GM18511 (cell line): Measurements from ENCODE around the gene CYP2W1.
"Not testable (repeated sequence)": the region's sequence is repeated elsewhere in the genome, so short reads cannot be mapped to it uniquely, and the experiment has no call there.

Source experiments
- ATAC-seq: cut with Tn5 transposase; IDR thresholded peaks from one replicate; pipeline ENCODE4 v1.9.1; 2021; ENCODE audit warnings: mild to moderate bottlenecking, moderate library complexity; ENCODE audit not compliant: unreplicated experiment

CYP2W1 gene

DNA sequence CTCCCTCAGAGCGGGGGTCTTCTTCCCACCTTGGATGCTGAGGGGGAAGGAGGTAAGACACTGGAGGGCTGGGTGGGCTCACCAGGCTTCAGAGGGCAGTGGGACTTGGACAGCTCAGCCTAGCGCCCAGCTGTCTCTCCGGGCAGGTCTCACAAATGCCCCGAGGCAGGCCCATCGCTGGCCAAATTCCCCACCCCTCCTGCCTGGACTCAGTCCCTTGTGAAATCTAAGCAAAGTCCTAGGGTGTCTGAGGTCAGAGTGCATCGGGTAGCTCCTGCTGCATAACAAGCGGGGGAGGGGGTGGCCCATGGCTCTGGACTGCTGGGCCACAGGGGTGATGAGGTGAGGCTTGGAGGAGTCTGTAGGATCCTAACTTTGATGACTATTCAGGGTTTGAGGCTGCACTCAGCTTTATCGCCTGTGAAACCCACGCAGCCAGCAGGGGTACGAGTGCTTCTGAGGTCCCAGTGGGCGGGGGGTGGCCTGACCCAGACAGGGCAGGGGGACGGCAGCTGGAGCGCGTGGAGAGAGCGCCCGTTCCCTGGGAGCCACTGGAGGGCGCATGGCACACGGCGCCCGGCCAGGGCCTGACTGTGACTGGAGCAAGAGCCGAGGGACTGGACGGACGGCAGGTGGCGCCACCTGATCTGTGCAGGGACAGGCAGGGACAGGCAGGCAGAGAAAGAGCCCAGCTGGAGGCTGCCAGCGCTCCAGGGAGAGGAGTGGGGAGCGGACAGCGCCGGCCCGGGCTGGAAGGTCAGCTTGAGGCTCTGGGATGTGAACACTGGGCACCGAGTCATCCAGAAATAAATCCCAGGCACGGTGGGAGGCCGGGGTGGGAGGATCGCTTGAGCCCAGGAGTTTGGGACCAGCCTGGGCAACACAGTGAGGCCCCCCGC lies 10.0 kb downstream of the CYP2W1 start:
- peak; percentile 87 for ATAC-seq

DNA sequence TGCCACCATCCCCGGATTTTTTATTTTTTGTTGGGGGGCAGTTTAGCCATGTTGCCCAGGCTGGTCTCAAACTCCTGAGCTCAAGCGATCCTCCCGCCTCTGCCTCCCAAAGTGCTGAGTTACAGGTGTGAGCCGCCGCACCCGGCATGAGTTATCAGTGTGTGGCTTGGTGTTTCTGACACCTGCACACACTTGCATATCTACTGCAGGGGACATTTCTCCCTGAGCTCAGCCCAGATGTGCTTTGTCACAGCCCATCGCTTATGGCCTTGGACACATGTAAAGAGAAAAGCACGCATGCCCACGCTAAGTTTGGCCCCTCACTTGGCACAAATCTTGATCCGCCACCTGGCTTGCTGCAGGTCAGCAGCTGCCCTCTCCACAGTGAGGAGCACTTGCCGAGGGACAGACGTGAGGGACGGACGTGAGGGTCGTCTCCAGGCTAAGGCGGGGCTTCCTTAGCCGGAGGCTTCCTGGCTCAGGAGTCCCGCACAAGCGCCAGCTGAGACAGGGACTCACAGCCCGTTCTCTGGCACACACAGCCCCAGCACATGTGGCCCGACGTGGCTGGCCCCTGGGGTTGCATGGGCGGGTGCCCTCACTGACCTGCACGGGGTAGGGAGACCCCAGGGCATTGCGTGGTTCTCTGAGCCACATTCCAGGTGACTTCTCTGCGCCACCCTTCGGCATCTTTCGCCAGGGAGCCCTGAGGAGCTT lies 11.8 kb downstream of the CYP2W1 start:
- ATAC-seq = no peak

DNA sequence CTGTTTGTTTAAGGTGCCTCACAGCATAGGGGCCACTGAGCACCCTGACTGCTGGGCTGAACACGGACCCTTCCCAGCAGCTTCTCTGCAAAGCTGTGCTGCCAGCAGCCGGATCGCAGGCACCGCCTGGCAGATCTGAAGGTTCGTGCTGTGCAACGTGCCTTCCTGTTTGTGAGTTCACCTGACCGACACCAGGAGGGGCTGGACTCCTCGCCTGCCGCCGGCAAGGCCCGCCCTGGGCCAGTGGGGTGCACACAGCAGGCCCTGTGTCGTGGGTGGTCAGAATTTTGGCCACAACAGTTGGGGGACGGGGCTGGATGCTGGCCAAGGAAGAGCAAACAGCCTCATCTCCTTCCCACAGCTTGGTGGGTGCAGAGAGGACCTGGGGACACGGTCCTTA lies 12.6 kb downstream of the CYP2W1 start:
- ATAC-seq = no peak

DNA sequence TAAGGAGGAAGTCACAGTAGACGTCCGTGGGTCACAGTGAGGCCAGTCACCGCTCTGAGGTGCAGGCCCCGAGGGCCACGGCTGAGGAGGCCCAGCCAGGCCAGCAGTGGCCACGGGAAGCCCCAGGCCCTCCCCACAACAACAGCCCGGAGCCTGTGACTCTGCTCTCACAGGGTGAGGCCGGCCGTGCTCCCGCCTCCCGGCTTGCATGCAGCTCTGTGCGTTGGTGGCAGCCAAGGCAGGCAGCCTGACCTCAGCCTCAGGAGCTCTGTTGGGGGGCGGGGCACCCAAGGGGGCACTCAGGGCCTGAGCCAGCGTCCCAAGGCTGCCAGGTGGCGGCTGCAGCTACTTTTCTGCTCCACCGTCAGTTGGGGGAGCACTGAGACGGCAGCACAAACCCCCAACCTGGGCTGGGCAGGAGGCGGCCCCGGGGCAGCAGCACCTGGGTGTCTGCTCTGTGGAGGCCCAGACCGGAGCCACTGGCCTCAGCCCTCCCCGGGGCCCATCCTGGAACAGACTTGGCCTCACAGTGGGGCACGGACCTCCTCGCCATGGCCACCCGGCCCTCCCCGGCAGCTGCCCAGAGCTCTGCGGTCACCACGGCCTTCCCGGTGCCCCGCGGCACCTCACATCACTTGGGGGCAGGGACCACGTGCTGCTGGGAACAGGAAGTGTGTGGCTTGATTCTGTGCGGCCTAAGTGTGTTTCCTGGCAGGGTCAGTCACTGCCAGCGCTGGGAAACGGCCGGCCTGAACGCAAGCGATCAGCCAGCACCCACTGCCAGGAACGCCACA lies 13.3 kb downstream of the CYP2W1 start:
- no peak for ATAC-seq

DNA sequence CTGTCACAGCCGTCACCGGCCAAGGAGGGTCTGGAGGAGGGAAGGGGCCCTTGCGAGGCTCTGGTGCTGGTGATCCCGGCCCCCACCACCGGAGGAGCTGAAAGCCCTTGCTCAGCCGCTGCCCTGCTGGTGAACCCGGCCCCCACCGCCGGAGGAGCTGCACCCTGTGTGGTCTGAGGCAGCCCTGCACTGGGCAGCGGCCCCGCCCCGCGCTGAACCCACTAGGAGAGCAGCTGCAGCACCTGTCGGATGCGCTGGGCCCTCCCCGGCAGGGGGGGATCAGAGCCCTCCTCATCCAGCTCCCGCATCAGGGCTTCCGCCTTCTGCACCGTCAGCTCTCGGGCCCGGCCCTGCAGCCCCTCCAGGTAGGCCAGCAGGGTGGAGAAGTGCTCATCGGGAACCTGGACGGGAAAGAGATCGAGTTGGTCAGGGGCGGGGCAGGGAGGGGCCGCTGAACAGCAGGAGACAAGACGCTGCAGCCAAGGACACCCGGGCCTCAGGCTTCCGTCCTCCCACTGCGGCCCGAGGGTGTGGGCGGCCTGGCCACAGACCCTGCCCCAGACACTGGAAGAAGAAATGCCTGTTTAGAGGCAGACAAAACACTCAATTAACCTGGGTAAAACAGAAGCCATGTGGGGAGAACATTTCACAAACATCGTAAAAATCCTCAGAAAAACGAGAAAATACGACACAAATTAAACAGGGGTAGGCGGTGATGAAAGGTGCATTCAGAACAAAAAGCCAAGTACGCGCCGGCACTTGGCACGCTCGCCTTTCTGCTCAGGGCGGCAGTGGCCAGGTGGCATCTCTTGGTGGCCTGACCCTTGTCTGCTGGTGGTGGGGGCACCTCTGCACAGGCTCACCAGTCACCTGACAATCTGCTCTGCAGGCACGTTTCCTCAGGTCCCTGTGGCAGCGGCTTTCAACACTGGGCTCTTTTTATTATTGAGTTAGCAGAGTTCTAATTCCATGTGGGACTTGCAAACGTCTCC lies 14.7 kb downstream of the CYP2W1 start:
- ATAC-seq = no peak

DNA sequence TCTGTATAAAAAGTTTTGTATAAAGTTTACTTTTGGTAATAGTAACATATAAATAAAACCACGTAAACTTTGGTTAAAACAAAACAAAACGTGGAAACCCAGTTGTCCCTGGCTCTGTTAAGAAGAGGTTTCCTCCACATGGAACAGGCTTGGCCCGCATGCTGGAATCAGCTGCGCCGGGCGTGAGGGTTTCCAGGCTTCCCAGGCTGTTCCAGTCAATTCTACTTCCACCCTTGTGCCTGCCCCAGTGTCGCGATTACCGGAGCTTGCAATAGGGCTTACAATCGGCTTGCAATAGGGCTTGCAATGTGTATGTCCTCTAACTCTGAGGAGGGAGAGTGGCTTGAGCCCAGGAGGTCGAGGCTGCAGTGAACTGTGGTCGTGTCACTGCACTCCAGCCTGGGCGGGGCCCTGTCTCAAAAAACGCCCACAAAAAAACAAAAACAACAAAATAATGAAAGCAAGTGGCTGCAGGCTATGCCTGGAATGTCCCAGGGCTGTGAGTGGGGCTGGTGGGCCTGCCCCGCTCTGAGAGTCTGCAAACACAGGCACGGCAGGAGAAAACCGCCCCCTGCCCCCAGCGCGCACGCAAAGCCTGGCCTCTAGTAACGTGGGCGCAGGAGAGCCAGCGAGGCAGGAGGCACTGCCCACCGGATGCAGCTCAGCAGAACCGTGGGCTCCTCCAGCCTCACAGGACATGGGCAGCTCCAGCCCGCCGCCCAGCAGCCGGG lies 16.3 kb downstream of the CYP2W1 start:
- no peak for ATAC-seq

DNA sequence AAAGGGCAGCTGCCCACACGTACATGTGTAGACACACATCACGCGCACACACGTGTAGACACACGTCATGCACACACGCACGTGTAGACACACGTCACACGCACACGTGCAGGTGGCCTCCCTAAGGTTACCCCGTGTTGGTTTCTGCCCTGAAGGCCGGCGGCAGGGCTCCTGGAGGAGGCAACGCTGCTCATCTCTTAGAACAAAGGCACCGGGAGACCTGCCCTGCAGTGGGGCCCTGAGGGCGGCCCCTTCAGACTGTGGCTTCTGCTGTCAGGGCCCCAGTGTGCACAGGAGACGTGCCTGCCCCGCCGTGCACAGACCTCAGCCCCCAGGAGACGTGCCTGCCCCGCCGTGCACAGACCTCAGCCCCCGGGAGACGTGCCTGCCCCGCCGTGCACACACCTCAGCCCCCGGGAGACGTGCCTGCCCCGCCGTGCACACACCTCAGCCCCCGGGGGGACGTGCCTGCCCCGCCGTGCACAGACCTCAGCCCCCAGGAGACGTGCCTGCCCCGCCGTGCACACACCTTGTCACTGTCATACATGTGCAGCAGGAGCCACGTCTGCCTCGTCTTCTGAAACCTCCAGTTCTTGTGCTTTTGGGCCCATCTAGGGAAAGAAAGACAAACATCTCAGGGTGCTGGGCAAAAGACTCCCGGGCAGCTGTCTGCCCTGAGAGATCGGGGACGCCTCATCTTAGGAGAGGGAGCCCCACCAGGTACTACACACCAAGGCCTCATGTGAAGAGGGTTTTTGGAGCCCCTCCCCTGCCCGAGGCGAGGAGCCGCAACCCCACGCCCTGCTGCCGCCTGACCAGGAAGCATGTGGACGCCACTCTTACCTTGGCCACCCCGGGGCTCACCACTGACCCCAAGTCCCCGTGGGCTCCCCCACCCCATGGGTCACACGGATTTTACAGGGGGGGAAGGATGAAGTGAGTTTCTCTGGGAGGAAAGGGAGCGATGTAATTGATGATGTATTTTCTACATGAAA lies 17.3 kb downstream of the CYP2W1 start:
- ATAC-seq = no peak

DNA sequence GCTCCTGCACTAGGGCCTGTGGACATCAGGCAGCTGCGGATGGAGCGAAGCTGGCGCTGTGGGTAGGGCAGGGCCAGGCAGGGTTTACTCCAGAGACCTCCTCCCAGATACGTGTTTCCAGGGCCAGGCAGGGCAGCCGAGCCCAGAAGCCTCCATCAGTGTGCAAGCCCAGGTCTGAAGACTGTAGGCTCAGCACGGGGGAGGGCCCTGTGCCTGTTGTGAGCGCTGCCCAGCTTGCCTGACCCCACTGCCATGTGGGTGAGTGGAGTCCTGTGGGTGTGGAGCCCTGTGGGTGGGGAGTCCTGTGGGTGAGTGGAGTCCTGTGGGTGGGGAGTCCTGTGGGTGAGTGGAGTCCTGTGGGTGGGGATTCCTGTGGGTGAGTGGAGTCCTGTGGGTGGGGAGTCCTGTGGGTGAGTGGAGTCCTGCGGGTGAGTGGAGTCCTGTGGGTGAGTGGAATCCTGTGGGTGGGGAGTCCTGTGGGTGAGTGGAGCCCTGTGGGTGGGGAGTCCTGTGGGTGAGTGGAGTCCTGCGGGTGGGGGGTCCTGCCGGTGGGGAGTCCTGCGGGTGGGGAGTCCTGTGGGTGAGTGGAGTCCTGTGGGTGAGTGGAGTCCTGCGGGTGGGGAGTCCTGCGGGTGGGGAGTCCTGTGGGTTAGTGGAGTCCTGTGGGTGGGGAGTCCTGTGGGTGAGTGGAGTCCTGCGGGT lies 18.2 kb downstream of the CYP2W1 start:
- not testable (repeated sequence) for ATAC-seq

DNA sequence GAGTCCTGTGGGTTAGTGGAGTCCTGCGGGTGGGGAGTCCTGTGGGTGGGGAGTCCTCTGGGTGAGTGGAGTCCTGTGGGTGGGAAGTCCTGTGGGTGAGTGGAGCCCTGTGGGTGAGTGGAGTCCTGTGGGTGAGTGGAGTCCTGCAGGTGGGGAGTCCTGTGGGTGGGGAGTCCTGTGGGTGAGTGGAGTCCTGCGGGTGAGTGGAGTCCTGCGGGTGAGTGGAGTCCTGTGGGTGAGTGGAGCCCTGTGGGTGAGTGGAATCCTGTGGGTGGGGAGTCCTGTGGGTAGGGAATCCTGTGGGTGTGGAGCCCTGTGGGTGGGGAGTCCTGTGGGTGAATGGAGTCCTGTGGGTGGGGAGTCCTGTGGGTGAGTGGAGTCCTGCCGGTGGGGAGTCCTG lies 19.0 kb downstream of the CYP2W1 start:
- ATAC-seq = not testable (repeated sequence)

DNA sequence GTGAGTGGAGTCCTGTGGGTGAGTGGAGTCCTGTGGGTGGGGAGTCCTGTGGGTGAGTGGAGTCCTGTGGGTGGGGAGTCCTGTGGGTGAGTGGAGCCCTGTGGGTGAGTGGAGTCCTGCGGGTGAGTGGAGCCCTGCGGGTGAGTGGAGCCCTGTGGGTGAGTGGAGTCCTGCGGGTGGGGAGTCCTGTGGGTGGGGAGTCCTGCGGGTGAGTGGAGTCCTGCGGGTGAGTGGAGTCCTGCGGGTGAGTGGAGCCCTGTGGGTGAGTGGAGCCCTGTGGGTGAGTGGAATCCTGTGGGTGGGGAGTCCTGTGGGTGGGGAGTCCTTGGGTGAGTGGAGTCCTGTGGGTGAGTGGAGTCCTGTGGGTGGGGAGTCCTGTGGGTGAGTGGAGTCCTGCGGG lies 19.5 kb downstream of the CYP2W1 start:
- ATAC-seq = not testable (repeated sequence)

DNA sequence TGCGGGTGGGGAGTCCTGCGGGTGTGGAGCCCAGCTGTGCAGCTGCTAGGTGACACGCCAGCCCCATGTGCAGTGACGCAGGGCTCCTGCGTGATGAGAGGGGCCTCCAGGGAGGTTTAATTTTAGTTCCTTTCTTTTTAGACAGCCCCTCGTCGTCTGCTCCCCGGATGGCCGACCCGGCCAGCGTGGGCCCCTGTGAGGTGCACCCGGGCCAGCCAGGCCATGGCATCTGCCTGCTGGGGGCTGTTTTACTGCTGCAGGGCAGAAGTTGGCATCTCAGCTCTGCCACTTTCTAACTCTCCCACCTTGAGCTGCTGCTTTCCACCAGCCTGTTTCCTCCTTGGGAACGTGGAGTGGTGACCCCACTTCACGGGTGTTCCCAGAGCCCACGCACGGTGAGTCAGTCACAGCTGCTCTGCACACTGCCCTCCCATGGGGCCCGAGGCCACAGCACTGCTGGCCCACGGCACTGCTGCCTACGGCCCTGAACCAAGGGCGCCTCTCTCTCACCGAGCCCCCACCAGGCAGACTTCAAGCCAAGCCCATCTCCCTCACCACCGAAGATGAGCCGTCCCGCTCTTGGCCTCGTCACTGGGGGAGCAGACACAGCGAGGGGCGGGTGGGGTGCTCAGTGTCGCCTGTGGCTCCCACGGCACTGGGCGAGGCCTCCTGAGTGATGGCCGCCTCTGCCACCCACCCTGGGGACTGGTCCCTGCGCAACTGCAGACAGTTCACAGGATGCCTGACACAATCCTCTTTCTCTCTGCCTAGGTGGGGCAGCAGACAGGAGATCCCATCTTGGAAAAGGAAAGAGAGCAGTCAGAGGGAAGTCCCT lies 21.3 kb downstream of the CYP2W1 start:
- no peak for ATAC-seq

DNA sequence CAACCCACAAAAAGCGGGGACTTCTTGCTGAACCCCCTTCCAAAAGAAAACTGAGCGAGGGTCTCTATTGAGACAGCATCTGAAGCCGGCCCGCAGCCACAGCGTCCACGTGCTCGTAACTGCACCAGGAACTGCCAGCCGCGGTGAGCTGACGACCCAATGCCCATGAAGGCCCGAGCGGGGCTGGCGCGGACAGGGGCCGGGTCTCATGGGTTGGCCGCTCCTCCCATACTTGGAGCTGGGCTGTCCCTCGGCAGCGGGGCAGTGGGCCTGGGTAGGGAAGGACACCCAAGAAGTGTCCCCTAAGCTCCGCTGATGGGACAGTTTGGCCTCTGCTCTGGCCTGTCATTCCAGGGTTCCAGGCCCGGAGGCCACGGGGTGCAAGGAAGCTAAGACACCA lies 22.3 kb downstream of the CYP2W1 start:
- ATAC-seq = no peak

DNA sequence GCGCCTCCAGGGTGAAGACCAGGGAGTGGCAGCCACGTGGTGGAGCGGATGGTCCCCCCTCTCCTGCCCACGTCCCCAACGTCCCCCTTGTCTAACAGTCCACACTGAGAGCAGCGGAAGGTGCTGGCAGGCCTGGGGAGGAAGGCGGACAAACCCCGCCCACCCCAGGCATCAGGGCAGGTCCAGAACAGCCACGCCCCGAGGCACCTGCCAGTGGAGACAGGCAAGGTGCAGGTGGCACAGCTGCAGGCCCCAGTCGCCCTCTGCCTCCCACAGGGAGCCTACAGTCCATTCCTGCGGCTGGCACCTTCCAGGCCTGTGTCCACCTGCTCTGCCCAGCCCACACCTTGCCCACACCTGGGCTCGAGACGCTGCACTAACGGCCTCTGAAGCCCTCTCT lies 24.9 kb downstream of the CYP2W1 start:
- ATAC-seq = no peak

DNA sequence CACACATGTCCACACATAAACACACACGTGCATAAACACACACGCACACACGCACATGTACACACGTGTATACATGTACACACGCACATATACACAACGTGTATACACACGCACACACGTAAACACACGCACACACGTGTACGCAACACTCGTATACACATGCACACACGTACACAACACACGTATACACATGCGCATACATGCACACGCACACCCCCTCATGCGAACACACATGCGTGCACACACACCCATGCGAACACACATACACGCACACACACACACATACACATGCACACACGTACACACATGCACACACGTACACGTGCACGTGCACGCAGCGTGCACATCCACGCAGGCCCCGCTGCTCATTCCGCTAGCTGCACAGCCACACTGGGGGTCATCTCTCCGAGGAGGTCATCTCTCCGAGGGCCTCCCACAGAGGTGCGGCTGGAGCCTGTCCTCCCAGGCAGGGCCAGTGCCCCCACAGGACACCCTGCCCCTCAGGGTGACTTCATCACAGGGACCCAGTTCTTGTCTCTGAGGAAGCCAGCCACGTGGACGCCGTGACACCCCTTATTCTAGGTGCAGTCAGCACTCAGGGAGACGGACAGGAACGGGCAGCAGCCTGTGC lies 25.9 kb downstream of the CYP2W1 start:
- no peak for ATAC-seq

DNA sequence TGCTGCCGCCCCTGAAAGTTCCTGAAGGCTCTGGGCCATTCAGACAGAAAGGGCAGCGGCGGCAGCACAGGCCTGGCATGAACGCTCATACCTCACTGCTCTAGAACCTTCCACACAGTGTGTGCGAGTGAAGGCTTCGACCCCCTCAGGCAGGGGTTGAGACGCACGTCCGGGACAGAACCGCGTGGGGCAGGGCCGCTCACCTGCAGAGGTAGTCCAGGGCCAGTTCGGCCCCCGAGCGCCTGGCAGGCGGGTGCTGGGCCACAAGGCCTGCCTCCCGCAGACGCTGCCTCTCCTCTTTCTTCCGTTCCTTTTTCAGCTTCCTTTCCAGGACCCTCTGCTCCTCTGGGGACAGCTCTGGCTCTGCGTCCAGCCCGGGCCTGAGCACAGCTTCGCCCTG lies 26.8 kb downstream of the CYP2W1 start:
- no peak for ATAC-seq

DNA sequence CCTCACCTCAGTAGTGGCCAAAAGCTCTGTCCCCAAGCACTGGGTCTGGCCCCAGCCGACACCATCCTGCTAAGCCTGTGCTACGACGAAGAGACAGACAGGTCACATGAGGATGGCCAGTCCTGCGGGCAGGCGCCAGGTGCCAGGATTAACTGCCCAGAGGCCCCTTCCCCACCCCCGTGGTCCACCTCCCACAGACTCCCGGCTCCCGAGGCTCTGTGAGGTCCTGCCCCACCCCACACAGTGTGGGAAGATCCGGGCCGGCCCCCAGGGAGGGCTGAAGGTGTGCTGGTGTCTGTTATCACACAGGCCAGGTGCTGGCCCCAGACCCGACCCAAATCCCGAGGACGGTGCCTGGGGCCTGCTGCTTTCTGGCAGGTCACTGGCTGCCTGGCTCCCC lies 27.2 kb downstream of the CYP2W1 start:
- no peak for ATAC-seq
